GM10847 (cell line): ENCODE data around the gene EPSTI1.

Source experiments
- POLR2A ChIP-seq: IDR thresholded peaks from 2 replicates; pipeline ENCODE4 v1.6.1; 2011; ENCODE audit not compliant: insufficient read length; ENCODE audit errors: extremely low read depth

Gene EPSTI1, protein sequence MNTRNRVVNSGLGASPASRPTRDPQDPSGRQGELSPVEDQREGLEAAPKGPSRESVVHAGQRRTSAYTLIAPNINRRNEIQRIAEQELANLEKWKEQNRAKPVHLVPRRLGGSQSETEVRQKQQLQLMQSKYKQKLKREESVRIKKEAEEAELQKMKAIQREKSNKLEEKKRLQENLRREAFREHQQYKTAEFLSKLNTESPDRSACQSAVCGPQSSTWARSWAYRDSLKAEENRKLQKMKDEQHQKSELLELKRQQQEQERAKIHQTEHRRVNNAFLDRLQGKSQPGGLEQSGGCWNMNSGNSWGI

DNA sequence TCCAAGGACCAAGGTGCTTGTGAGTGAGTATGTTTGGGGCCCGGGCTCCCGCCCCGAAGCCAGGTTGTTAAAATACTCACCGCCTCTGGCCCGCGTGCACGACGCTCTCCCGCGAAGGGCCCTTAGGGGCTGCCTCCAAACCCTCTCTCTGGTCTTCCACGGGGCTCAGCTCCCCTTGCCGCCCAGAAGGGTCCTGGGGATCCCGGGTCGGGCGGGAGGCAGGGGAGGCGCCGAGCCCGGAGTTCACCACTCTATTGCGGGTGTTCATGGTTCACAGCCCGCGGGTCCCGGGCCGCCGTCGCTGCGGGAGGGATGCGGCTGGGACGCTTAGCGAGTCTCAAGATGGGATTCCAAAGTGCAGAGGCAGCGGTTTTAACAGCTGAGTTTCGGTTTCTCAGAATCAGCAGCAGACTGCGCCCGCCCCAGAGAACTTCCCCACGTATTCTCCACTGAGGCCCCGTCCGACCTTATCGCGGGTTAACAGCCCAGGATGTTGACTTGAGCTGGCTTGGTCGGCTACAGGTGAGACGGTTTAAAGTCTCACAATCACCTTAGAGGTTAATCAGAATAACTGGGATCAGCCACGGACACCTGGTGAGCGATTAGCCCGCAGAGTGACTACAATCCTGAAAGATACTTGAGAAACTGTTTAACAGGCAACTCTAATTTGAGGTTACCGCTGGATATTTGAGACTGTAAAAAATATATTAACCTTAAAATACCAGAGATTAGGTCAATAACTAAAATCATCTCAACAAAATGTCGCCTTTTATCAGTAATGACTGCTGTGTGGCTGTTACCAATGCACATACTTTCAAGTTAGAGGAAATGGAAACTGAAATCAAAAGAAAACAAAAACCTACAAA lies at the start of gene EPSTI1:
Gene EPSTI1 (minus strand): TSS at position 344 of the 866 bp plus-strand sequence. CDS start 76 bp downstream, at position 268.
- peak; percentile 41 for TF ChIP-seq POLR2A

DNA sequence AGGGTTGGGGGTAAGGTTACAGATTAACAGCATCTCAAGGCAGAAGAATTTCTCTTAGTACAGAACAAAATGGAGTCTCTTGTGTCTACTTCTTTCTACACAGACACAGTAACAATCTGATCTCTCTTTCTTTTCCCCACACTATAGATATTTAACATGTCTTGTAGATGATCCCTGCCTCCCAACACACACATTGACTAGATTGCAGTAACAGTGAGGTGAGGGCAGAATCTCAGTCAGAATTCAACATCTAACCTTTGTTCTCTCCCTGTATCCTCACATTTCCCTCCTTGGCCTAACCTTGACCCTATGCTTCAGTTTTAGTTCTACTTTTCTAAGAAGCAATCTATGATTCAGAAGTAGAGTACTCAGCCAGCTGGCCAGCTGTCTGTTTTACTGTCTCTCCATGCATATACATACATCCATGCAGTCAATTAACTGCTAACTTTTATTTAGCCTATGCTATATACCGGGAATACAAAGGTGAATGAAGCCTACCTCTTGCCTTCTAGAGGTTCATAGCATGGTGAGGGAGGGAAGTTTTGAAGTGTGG lies 49.4 kb upstream of the EPSTI1 start:
- TF ChIP-seq POLR2A, result no peak

DNA sequence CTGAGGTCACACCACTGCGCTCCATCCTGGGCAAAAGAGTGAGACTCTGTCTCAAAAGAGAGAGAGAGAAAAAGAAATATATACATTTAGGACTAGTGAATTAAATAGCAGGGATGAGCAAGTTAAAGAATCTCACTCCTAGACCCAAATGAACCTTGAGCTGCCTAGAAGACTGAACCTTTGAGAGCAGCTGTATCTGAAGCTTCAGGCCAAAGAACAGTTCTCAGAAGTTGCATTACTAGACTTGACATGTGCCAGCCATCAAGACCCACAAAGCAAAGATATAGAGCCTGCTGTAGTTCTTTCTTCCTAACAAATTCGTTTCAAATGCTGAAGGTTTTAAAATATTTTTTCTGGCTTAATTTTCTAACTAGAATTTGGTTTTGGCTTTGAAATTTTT lies 47.9 kb upstream of the EPSTI1 start:
- no peak for TF ChIP-seq POLR2A

DNA sequence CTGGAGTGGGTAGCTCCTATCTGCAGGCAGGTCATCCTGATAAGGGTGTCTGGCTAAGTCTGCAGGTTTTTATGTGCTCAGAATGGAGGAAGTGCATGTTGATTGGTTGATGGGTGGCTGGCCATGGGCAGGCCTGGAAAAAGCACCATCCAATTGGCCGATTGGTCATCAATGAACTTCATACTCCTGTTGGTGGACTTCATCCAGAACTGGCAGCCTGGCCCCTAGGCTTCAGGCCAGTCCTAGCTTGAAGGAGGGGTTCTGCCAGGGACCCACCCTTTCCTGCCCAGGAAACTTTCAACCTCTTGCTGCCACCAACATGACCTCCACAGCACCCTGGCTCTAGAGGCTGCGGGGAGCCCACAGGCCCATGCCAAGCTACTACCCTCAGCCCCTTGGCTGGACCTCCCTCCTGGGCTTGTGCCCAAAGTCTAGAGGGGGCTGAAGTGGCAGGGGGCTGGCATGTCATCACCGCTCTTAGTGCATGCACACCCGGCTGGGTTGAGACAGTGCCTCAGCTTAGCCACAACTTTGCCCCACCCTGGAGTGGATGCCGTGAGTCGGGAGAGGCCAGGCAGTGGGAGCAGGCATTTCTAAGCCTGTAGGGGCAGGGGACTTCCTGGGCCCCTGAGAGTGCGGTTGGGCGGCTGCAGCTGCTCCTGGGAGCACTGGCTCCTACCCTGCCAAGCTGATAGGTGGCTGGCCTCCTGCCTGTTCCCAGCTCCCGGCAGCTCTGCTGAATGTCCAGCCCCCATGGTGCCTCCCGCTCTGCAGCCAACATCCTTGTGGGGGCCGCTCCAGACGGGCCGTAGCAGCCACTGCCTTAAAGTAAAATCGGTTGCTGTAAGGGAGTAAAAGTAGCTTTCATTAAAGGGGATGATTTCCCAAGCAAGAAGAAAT lies 44.6 kb upstream of the EPSTI1 start:
- TF ChIP-seq POLR2A, result no peak

DNA sequence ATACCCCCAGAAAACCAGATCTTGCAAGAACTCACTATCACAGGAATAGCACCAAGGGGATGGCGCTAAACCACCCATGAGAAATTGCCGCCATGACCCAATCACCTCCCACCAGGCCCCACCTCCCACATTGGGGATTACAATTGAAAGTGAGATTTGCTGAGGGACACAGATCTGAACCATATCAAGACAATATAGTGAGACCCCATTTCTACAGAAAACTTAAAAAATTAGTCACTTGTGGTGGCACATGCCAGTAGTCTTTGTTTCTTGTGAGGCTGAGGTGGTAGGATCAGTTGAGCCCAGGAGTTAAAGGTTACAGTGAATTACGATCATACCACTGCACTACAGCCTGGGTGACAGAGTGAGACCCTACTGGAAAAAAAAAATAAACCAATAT lies 41.0 kb upstream of the EPSTI1 start:
- no peak for TF ChIP-seq POLR2A

DNA sequence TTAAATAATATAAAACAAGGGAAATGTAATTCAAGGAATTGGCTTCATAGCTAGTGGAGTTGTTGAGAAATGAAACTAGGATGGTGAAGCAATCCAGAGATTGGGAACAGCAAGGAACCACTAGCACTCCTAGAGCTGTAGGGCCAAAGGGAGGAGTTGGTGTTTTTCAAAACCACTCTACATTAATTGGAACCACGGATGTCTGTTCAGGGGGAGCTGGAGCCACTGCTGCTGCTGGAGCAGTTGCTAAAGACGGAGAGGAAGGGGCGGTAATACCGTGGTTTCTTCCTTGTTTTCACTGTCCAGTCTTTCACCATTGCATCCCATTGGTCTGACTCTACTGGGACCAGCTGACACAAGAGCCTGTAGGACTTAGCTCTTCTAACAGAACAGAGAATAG lies 39.8 kb upstream of the EPSTI1 start:
- TF ChIP-seq POLR2A, result no peak

DNA sequence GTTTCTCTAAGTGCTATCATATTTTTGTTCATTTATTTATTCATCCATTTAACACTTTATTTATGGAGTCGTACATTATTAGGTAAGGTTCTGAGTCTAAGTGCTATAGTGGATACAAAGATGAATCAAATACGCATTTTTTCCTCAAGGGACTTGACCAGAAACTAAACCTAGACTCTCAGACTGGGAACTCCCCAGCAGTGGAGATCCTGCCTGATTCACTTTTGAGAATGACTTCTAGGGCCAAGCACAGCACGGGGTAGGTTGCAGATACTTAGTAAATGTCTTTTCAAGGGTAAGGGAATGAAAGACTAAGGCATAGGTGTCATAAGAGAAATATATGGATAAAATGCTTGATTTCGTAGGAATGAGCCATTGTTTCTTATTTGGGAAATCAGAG lies 38.5 kb upstream of the EPSTI1 start:
- TF ChIP-seq POLR2A, result no peak

DNA sequence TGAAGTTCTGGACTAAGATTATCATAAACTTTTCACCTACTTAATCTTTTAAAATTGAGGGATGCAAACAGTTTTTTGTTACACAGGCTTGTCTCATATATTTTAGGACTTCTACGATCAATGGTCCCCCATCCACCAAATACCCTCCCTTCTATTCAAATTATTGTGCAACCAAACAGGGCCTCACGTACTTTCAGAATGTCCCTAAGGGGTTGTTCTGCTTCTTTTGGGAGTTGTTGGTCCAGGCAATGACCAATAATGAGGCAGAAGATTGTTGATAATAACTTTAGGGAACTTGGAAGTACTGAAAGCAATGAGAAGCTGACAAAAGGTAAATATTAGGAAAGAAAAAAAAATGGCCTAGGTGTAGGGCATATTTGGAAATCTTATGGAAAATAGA lies 34.2 kb upstream of the EPSTI1 start:
- no peak for TF ChIP-seq POLR2A

DNA sequence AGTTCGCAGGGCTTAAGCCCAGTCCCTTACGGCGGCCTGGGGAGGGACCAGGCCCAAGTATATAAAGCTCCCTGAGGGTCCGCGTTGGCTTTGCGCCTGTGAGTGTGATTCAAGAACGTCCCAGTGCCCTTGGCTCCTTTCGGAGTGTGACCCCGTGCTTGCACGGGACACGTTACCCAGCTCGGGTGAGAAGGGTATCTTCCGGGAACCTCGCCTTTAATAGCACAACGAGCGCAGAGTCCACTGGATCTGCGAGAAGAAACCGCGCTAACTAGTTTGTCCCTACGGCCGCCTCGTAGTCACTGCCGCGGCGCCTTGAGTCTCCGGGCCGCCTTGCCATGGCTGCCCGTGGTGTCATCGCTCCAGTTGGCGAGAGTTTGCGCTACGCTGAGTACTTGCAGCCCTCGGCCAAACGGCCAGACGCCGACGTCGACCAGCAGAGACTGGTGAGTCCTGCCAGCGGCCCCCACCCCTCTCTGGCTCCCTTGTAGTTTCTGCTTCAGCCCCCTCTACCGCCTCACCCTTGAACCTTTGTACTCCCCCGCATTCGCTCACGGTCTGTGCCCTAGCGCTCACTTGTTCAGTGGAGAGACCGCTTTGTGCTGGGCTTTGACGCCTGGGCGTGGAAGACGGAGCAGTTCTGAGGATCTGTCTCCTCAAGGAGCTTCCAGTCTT lies 31.4 kb upstream of the EPSTI1 start, which contains the start of gene DNAJC15:
Gene DNAJC15 (plus strand): TSS at position 298 of the 675 bp plus-strand sequence. CDS start 41 bp downstream, at position 339.
- peak; percentile 83 for TF ChIP-seq POLR2A

DNA sequence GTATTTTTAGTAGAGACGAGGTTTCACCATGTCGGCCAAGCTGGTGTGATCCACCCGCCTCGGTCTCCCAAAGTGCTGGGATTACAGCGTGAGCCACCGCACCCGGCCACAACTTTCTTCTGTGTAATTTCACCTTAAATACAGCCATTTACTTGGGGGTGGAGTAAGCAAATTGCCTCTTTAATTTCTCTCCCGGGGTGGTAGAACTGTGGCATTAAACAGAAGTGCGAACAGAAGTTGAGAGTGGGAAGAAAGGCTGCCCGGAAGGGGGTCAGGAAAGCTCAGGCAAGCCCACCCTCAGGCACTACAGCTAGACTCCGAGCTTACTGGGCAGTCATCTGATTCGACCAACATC lies 30.9 kb upstream of the EPSTI1 start:
- no peak for TF ChIP-seq POLR2A

DNA sequence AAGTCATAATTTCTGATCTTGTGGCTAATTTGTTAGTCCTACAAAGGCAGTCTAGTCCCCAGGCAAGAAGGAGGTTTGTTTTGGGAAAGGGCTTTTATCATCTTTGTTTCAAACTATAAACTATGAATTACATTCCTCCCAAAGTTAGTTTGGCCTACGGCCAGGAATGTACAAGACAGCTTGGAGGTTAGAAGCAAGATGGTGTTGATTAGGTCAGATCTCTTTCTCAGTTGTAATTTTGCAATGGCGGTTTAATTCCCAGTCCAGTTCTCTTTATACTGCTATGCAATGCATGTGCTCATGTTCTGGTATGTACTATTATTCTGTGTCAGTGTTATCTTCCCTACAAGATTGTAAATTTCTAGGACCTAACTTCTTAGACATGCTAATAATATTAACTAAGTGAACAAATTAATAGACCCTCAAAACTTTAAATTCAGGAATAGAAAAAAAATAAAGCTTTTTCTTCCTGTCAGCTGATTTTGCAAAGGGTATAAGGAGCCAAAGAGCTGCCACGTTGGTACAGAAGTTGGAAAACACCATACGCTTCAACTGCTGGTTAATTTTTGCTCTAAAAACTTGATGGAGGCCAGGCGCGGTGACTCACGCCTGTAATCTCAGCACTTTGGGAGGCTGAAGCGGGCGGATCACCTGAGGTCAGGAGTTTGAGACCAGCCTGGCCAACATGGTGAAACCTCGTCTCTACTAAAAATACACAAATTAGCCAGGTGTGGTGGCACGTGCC lies 30.1 kb upstream of the EPSTI1 start:
- no peak for TF ChIP-seq POLR2A

DNA sequence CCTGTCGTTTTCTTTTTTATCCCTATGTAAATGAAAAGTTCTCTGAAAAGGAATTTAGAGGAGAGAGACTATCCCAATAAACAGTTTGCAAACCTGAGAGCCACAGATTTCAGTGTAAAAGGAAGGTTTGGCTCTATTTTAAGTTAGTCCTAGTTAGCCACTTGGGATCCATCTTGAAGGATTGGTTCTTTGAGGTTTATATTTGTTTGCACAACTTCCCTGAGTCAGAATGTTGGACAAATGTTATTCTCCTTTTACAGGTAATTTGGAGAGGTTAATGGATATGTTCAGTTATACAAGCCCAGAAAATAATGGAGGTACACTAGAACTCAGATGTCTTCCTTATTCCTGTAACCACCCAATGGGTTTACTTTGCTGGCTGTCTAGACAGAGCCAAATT lies 28.8 kb upstream of the EPSTI1 start:
- no peak for TF ChIP-seq POLR2A

DNA sequence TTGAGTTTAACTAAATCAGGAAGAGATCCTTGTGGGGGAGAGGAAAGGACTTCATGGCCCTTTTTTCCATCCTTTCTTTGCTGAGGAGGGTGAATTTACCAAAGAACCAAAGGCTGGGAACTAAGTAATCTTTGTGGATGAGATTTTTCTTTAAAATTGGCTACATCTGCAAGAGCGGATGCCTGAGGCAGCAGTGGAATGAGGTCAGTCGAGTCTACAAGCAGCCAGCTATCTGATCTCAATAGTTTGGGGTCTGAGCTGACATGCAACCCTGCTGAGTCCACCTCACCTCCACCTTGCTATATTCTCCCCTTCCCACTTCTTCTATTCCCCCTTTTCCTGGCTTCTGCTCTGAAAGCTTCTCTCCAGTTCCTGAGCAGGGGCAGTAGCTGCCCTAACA lies 27.8 kb upstream of the EPSTI1 start:
- TF ChIP-seq POLR2A, result no peak

DNA sequence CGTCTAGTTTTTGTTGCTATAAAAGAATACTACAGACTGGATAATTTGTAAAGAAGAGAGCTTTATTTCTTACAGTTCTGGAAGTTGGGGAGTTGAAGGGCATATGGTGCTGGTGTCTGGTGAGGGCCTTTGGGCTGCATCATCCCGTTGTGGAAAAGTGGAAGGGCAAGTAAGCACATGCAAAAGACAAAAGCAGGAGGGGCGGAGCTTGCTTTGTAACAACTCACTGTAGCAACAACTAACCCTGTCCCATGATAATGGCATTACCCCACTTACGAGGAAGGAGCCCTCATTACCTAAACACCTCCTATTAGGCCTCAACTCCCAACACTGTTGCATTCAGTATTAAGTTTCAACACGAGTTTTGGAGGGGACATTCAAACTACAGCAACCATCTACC lies 24.2 kb upstream of the EPSTI1 start:
- TF ChIP-seq POLR2A, result no peak

DNA sequence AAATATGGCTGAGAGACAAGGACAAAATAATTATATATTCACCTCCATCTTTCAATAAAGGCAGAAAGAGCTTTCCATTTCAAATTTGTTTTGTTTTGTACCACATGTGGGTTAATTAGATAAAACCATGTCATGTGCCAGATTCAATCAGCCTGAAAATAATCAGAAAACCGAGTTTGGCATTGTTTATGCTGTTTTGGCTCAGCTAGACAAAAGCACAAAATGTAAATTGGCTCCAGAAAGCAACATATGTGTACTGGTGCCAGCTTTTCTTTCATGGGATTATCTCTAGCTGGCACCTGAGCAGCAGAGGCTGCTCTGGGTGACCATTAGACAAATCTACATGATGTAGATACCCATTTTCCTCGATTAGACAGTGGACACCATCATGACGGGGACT lies 22.1 kb upstream of the EPSTI1 start:
- TF ChIP-seq POLR2A, result no peak
